NCI-H146 (cell line): ENCODE results near the gene CSRP1.

Experiments
- DNase-seq: peaks from one replicate; lab custom pipeline; 2025; lab: John Stamatoyannopoulos, UW

CSRP1 gene

GRCh38 chr1:201513498-201514243 lies 6.7 kb upstream of the CSRP1 start:
- no peak for DNase-seq

- DNase-seq: no peak
Observed at GRCh38 chr1:201511941-201512539, 5.1 kb upstream of the CSRP1 start.

GRCh38 chr1:201511396-201511940 lies 4.5 kb upstream of the CSRP1 start:
- DNase-seq: no peak

GRCh38 chr1:201510734-201511133 lies 3.8 kb upstream of the CSRP1 start:
- DNase-seq: no peak

- DNase-seq: no peak
Observed at GRCh38 chr1:201509601-201510374, 2.9 kb upstream of the CSRP1 start.

GRCh38 chr1:201508809-201509208 lies 1.9 kb upstream of the CSRP1 start:
- no peak for DNase-seq

- DNase-seq: peak; percentile 25
Observed at GRCh38 chr1:201507360-201507675, 395 bp upstream of the CSRP1 start.

- peak; percentile 35 for DNase-seq
Observed at GRCh38 chr1:201506092-201506491, 831 bp downstream of the CSRP1 start.

GRCh38 chr1:201505503-201505890 lies 1.4 kb downstream of the CSRP1 start:
- peak; percentile 66 for DNase-seq

GRCh38 chr1:201504799-201505502 lies 2.0 kb downstream of the CSRP1 start:
- DNase-seq: peak; percentile 74

- no peak for DNase-seq
Observed at GRCh38 chr1:201504179-201504631, 2.7 kb downstream of the CSRP1 start.

GRCh38 chr1:201503397-201504176 lies 3.3 kb downstream of the CSRP1 start:
- DNase-seq: no peak

GRCh38 chr1:201502511-201502857 lies 4.4 kb downstream of the CSRP1 start:
- DNase-seq: no peak

- peak; percentile 81 for DNase-seq
Observed at GRCh38 chr1:201501812-201502510, 5.0 kb downstream of the CSRP1 start.

GRCh38 chr1:201501144-201501543 lies 5.8 kb downstream of the CSRP1 start:
- DNase-seq: no peak

GRCh38 chr1:201500670-201501120 lies 6.2 kb downstream of the CSRP1 start:
- no peak for DNase-seq

GRCh38 chr1:201499795-201500669 lies 6.9 kb downstream of the CSRP1 start:
- DNase-seq: no peak

- no peak for DNase-seq
Observed at GRCh38 chr1:201499191-201499590, 7.7 kb downstream of the CSRP1 start.

- DNase-seq: no peak
Observed at GRCh38 chr1:201498621-201499020, 8.3 kb downstream of the CSRP1 start.
